HepG2 (cell line): ENCODE data around the gene COL18A1. TPM values are rescaled to one million over a fixed set of nuclear protein-coding genes. Genes with fewer than 3 reads are reported as not detected.

ENCODE experiments used
- MYNN ChIP-seq: sonication (generic); formaldehyde crosslinking; IDR thresholded peaks from 2 replicates; pipeline ENCODE4 v1.4.0; 2020; ENCODE audit warnings: mild to moderate bottlenecking, low read depth, missing genetic modification reagents
- TAF15 ChIP-seq: fragments of 200-400 bp; formaldehyde crosslinking; IDR thresholded peaks from one replicate; pipeline ENCODE4 v1.6.1; 2018; ENCODE audit warnings: mild to moderate bottlenecking, low read depth, low read length; ENCODE audit not compliant: poor library complexity, severe bottlenecking
- ZNF350 ChIP-seq: sonication (generic); formaldehyde crosslinking; IDR thresholded peaks from 2 replicates; pipeline ENCODE4 v1.4.0; 2020; ENCODE audit warnings: mild to moderate bottlenecking, low read depth, missing genetic modification reagents, borderline replicate concordance
- polyA plus RNA-seq, 8 experiments: library from polyadenylated mRNA; depleted of rRNA in 3 of 8; stranded (reverse) in 7 of 8; unstranded in 1 of 8; fragments of >200 nt; fragmentation: Illumina TruSeq in 4 of 8; extraction: Trizol in 4 of 8; gene quantifications; 2 replicates each; pipeline versions ENCODE4 v1.2.1 to v1.2.3, GENCODE V29; 2011 to 2016; ENCODE audit warnings: low read depth in 4 of 8, missing spikeins in 1 of 8, mixed read lengths in 1 of 8; ENCODE audit not compliant: insufficient read depth in 1 of 8
- total RNA-seq, 5 experiments: library from RNA; depleted of rRNA; stranded (reverse); fragments of >200 nt; fragmentation: Illumina TruSeq; extraction: Trizol; gene quantifications; 2 replicates each; pipeline ENCODE4 v1.2.3, GENCODE V29; 2016; ENCODE audit warnings: low read depth in 1 of 5
- TF ChIP-seq, protein P1 (sequence below): sonication (generic); formaldehyde crosslinking; IDR thresholded peaks from 2 replicates; pipeline ENCODE4 v1.9.0; 2021; ENCODE audit warnings: mild to moderate bottlenecking, missing genetic modification reagents
- TF ChIP-seq, protein P2 (sequence below): fragments of 450-650 bp; IDR thresholded peaks from 2 replicates; pipeline ENCODE4 v1.6.1; 2016
- TF ChIP-seq, protein P3 (sequence below), 2 experiments: fragments of 450-650 bp in 1 of 2; sonication (generic) in 1 of 2; formaldehyde crosslinking in 1 of 2; IDR thresholded peaks; 2 replicates each; pipeline versions ENCODE4 v1.6.1 to v1.8.0; 2016 to 2022; ENCODE audit warnings: antibody characterized with exemption in 1 of 2, mild to moderate bottlenecking in 1 of 2, missing genetic modification reagents in 1 of 2

The COL18A1 gene
- total and polyA plus RNA-seq, 2 of the 13 experiments (the other 11 are each of a cell fraction or from before 2014, with no cell fraction given), result 79.0 to 102 TPM

DNA sequence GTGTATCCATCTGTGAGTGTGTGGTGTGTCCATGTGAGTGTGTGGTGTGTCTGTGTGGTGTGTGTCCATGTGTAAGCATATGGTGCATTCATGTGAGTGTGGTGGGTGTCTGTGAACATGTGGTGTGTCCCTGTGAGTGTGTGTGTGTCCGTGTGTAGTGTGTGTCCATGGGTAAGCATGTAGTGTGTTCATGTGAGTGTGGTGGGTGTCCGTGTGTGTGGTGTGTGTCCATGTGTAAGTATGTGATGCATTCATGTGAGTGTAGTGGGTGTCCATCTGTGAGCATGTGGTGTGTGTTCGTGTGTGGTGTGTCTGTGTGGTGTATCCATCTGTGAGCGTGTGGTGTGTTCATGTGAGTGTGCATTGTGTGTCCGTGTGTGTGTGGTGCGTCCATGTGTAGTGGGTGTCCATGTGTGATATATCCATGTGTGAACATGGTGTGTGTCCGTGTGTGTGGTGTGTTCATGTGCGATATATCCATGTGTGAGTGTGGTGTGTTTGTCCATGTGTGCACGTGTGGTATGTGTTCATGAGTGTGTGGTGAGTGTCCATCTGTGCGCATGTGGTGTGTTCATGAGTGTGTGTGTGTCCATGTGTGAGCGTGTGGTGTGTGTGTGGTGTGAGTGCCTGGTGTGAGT, 124.9 kb downstream of the COL18A1 start (continued):
- TF ChIP-seq, protein P1, sequence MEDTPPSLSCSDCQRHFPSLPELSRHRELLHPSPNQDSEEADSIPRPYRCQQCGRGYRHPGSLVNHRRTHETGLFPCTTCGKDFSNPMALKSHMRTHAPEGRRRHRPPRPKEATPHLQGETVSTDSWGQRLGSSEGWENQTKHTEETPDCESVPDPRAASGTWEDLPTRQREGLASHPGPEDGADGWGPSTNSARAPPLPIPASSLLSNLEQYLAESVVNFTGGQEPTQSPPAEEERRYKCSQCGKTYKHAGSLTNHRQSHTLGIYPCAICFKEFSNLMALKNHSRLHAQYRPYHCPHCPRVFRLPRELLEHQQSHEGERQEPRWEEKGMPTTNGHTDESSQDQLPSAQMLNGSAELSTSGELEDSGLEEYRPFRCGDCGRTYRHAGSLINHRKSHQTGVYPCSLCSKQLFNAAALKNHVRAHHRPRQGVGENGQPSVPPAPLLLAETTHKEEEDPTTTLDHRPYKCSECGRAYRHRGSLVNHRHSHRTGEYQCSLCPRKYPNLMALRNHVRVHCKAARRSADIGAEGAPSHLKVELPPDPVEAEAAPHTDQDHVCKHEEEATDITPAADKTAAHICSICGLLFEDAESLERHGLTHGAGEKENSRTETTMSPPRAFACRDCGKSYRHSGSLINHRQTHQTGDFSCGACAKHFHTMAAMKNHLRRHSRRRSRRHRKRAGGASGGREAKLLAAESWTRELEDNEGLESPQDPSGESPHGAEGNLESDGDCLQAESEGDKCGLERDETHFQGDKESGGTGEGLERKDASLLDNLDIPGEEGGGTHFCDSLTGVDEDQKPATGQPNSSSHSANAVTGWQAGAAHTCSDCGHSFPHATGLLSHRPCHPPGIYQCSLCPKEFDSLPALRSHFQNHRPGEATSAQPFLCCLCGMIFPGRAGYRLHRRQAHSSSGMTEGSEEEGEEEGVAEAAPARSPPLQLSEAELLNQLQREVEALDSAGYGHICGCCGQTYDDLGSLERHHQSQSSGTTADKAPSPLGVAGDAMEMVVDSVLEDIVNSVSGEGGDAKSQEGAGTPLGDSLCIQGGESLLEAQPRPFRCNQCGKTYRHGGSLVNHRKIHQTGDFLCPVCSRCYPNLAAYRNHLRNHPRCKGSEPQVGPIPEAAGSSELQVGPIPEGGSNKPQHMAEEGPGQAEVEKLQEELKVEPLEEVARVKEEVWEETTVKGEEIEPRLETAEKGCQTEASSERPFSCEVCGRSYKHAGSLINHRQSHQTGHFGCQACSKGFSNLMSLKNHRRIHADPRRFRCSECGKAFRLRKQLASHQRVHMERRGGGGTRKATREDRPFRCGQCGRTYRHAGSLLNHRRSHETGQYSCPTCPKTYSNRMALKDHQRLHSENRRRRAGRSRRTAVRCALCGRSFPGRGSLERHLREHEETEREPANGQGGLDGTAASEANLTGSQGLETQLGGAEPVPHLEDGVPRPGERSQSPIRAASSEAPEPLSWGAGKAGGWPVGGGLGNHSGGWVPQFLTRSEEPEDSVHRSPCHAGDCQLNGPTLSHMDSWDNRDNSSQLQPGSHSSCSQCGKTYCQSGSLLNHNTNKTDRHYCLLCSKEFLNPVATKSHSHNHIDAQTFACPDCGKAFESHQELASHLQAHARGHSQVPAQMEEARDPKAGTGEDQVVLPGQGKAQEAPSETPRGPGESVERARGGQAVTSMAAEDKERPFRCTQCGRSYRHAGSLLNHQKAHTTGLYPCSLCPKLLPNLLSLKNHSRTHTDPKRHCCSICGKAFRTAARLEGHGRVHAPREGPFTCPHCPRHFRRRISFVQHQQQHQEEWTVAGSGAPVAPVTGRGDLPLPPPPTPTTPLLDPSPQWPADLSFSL (CRISPR knock-in tag), result peak; percentile 91; the same call in 1 of the 2 replicates
- TF ChIP-seq TAF15 (no peak), ZNF350 (CRISPR knock-in tag) (0 out of 2 replicates have a peak, but pooled peaks have one; percentile 3), MYNN (CRISPR knock-in tag) (no peak)
- TF ChIP-seq, protein P2, sequence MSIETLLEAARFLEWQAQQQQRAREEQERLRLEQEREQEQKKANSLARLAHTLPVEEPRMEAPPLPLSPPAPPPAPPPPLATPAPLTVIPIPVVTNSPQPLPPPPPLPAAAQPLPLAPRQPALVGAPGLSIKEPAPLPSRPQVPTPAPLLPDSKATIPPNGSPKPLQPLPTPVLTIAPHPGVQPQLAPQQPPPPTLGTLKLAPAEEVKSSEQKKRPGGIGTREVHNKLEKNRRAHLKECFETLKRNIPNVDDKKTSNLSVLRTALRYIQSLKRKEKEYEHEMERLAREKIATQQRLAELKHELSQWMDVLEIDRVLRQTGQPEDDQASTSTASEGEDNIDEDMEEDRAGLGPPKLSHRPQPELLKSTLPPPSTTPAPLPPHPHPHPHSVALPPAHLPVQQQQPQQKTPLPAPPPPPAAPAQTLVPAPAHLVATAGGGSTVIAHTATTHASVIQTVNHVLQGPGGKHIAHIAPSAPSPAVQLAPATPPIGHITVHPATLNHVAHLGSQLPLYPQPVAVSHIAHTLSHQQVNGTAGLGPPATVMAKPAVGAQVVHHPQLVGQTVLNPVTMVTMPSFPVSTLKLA, result peak; percentile 86
- TF ChIP-seq, protein P3, sequence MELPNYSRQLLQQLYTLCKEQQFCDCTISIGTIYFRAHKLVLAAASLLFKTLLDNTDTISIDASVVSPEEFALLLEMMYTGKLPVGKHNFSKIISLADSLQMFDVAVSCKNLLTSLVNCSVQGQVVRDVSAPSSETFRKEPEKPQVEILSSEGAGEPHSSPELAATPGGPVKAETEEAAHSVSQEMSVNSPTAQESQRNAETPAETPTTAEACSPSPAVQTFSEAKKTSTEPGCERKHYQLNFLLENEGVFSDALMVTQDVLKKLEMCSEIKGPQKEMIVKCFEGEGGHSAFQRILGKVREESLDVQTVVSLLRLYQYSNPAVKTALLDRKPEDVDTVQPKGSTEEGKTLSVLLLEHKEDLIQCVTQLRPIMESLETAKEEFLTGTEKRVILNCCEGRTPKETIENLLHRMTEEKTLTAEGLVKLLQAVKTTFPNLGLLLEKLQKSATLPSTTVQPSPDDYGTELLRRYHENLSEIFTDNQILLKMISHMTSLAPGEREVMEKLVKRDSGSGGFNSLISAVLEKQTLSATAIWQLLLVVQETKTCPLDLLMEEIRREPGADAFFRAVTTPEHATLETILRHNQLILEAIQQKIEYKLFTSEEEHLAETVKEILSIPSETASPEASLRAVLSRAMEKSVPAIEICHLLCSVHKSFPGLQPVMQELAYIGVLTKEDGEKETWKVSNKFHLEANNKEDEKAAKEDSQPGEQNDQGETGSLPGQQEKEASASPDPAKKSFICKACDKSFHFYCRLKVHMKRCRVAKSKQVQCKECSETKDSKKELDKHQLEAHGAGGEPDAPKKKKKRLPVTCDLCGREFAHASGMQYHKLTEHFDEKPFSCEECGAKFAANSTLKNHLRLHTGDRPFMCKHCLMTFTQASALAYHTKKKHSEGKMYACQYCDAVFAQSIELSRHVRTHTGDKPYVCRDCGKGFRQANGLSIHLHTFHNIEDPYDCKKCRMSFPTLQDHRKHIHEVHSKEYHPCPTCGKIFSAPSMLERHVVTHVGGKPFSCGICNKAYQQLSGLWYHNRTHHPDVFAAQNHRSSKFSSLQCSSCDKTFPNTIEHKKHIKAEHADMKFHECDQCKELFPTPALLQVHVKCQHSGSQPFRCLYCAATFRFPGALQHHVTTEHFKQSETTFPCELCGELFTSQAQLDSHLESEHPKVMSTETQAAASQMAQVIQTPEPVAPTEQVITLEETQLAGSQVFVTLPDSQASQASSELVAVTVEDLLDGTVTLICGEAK (IDR thresholded peaks at IDR 0.05), result no peak
- TF ChIP-seq, protein P3 (CRISPR knock-in tag; IDR thresholded peaks at IDR 0.05), result peak; percentile 51; the same call in 1 of the 2 replicates
- TF ChIP-seq, all 625 proteins: peak for 11
